BE2C (cell line): ENCODE data around the gene NPLOC4.

Experiments used
- DNase-seq: peaks from one replicate; pipeline ENCODE4 v3.0.0-alpha.2; 2020
- H3K27me3 ChIP-seq: fragments of 250-450 bp; sonication (Bioruptor Pico); 2 replicates; pipeline ENCODE4 v1.5.1; 2020; ENCODE audit warnings: mild to moderate bottlenecking
- H3K36me3 ChIP-seq: fragments of 250-450 bp; sonication (Bioruptor Pico); 2 replicates; pipeline ENCODE4 v1.5.1; 2020; ENCODE audit warnings: mild to moderate bottlenecking
- H3K4me1 ChIP-seq: fragments of 250-450 bp; sonication (Bioruptor Pico); 2 replicates; pipeline ENCODE4 v1.5.1; 2020
- H3K4me3 ChIP-seq: 2 replicates; pipeline ENCODE4 v1.5.1; 2011; ENCODE audit warnings: low read depth, low read length
- H3K9me3 ChIP-seq: fragments of 250-450 bp; sonication (Bioruptor Pico); 2 replicates; pipeline ENCODE4 v1.5.1; 2020
- TF ChIP-seq, protein P1 (sequence below): IDR thresholded peaks from 2 replicates; pipeline ENCODE4 v1.5.1; 2012; ENCODE audit warnings: mild to moderate bottlenecking, low read depth, low read length

The NPLOC4 gene

GRCh38 chr17:81656118-81656743, 19.3 kb upstream of the NPLOC4 start, which contains the start of gene PDE6G:
PDE6G (minus strand) TSS chr17:81656542; CDS start chr17:81653305, 3,237 bp downstream.
- no peak for DNase-seq
- Histone ChIP-seq H3K9me3 (no peaks in the 10 kb centered on the region), H3K36me3 (no peaks in the 10 kb centered on the region), H3K27me3 (no peaks in the 10 kb centered on the region), H3K4me1 (peaks cover 6% of the 10 kb centered on the region; the same call in 1 of the 2 replicates), H3K4me3 (no peak within 1 kb of the TSS)
- TF ChIP-seq, protein P1, sequence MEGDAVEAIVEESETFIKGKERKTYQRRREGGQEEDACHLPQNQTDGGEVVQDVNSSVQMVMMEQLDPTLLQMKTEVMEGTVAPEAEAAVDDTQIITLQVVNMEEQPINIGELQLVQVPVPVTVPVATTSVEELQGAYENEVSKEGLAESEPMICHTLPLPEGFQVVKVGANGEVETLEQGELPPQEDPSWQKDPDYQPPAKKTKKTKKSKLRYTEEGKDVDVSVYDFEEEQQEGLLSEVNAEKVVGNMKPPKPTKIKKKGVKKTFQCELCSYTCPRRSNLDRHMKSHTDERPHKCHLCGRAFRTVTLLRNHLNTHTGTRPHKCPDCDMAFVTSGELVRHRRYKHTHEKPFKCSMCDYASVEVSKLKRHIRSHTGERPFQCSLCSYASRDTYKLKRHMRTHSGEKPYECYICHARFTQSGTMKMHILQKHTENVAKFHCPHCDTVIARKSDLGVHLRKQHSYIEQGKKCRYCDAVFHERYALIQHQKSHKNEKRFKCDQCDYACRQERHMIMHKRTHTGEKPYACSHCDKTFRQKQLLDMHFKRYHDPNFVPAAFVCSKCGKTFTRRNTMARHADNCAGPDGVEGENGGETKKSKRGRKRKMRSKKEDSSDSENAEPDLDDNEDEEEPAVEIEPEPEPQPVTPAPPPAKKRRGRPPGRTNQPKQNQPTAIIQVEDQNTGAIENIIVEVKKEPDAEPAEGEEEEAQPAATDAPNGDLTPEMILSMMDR, result no peak

GRCh38 chr17:81655378-81656117, 18.6 kb upstream of the NPLOC4 start:
- TF ChIP-seq, protein P1, result no peak
- H3K36me3 ChIP-seq, result no peaks in the 10 kb centered on the region
- H3K27me3 ChIP-seq, result no peaks in the 10 kb centered on the region
- peaks cover 6% of the 10 kb centered on the region; the same call in 1 of the 2 replicates for H3K4me1 ChIP-seq
- no peak for DNase-seq
- H3K4me3 ChIP-seq, result no peak overlapping the region
- no peaks in the 10 kb centered on the region for H3K9me3 ChIP-seq

GRCh38 chr17:81652906-81653771, 16.2 kb upstream of the NPLOC4 start:
- Histone ChIP-seq H3K27me3 (peaks cover 12% of the 10 kb centered on the region), H3K4me1 (peaks cover 6% of the 10 kb centered on the region; the same call in 1 of the 2 replicates), H3K36me3 (no peaks in the 10 kb centered on the region), H3K9me3 (no peaks in the 10 kb centered on the region), H3K4me3 (no peak overlapping the region)
- DNase-seq, result no peak
- TF ChIP-seq, protein P1, result no peak

DNA sequence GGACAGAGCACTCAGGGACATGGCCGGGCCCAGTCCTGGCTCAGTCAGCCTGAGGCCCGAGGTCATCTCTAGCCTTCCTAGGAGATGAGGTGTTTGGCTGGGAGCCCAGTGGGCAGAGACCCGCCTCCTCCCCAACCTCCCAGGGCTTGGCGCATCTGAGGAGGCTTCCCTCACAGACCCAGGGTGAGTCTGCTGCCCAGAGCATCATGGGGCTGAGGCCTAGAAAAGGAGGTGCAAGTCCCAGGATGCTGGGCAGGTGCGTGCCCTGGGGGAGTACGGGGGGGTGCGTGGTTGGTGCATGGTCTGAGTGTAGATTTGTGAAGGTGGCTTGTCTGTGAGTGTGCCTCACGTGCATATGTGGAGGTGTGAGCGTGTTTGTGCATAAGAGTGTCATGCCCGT, 14.8 kb upstream of the NPLOC4 start:
- Histone ChIP-seq H3K4me3 (no peak overlapping the region), H3K36me3 (no peaks in the 10 kb centered on the region), H3K27me3 (peaks cover 26% of the 10 kb centered on the region), H3K9me3 (no peaks in the 10 kb centered on the region), H3K4me1 (peaks cover 6% of the 10 kb centered on the region; the same call in 1 of the 2 replicates)
- TF ChIP-seq, protein P1, result no peak
- peak; percentile 60 for DNase-seq

DNA sequence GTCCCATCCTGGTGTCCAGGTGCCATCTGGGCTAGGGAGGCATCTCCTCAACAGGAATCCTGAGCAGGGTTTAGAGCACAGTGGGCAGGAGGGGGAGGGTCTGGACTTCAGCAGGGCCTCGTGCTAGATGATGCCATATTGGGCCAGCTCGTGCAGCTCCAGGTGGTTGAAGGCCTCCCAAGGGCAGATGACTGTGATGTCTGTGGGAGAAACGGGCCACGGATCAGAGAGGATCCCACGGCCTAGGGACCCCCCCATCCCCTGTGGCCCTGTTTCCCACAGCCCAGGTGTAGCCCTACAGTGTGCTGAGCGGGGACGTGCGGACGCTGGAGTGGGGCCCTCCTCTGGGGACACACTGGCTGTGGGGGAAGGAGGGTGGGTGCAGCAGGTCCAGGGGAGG, 14.0 kb upstream of the NPLOC4 start:
- H3K4me3 ChIP-seq, result no peak overlapping the region
- TF ChIP-seq, protein P1, result no peak
- no peak for DNase-seq
- H3K4me1 ChIP-seq, result peaks cover 6% of the 10 kb centered on the region; the same call in 1 of the 2 replicates
- no peaks in the 10 kb centered on the region for H3K9me3 ChIP-seq
- peaks cover 26% of the 10 kb centered on the region for H3K27me3 ChIP-seq
- no peaks in the 10 kb centered on the region for H3K36me3 ChIP-seq
